GM12878 (cell line): ENCODE measurements around the gene XPO1. TPM values are rescaled to one million over a fixed set of nuclear protein-coding genes. Genes with fewer than 3 reads are reported as not detected.

Experiments
- ATAC-seq: fragments of 200-7000 bp; cut with Tn5 transposase; 3 replicates; pipeline ENCODE4 v1.9.1; 2020; ENCODE audit warnings: mild to moderate bottlenecking, moderate library complexity
- BruUV-seq: library from RNA; stranded (reverse); fragments of 400-500 nt; replicated peaks from 2 replicates; lab custom pipeline; 2021; lab: Mats Ljungman, UMichigan
- CTCF ChIA-PET: fragments of 300-600 bp; sonication (Branson Sonifier 250); formaldehyde crosslinking; extraction: SDS; loops from one replicate; lab custom pipeline; 2021; ENCODE audit warnings: inconsistent platforms; lab: Yijun Ruan, JAX
- POLR2A ChIA-PET: fragments of 350-600 bp; formaldehyde crosslinking; extraction: SDS; loops from one replicate; lab custom pipeline; 2021; ENCODE audit warnings: inconsistent platforms; lab: Charles Lee
- RAD21 ChIA-PET: fragments of 300-600 bp; sonication (Branson Sonifier 250); formaldehyde crosslinking; loops from one replicate; lab custom pipeline; 2023; ENCODE audit warnings: antibody characterized with exemption; ENCODE audit not compliant: unreplicated experiment; lab: Charles Lee
- SMC1A ChIA-PET: fragments of 300-600 bp; sonication (Branson Sonifier 250); formaldehyde crosslinking; loops from one replicate; lab custom pipeline; 2023; ENCODE audit not compliant: unreplicated experiment, uncharacterized antibody; lab: Charles Lee
- DNase-seq: peaks from one replicate; pipeline ENCODE4 v3.0.0-alpha.2; 2011; ENCODE audit warnings: low read depth, low spot score
- FAIRE-seq: peaks from 3 replicates; lab custom pipeline; 2011; peaks lifted over from hg19 to GRCh38; lab: Jason Lieb, UNC
- H2AFZ ChIP-seq: 2 replicates; pipeline ENCODE4 v1.6.0; 2011; ENCODE audit warnings: low read depth, low read length, control low read depth; ENCODE audit not compliant: control insufficient read depth
- H3K27ac ChIP-seq: 2 replicates; pipeline ENCODE4 v1.5.1; 2011; ENCODE audit warnings: control low read depth; ENCODE audit not compliant: control insufficient read depth, insufficient read depth
- H3K27me3 ChIP-seq, 2 experiments: replicated peaks in 1 of 2; 2 replicates each; pipeline versions ENCODE4 v1.6.0 to v1.6.1; 2011; ENCODE audit warnings: low read length in 1 of 2; ENCODE audit not compliant: control insufficient read depth in 2 of 2, insufficient read depth in 2 of 2
- H3K36me3 ChIP-seq, 2 experiments: 2 replicates each; pipeline ENCODE4 v1.5.1; 2011; ENCODE audit warnings: low read length in 1 of 2; ENCODE audit not compliant: control insufficient read depth in 2 of 2, insufficient read depth in 2 of 2
- H3K4me1 ChIP-seq: 2 replicates; pipeline ENCODE4 v1.6.1; 2011; ENCODE audit warnings: mild to moderate bottlenecking, low read length, moderate library complexity, mixed read lengths; ENCODE audit not compliant: control insufficient read depth, insufficient read depth
- H3K4me2 ChIP-seq: 2 replicates; pipeline ENCODE4 v1.6.0; 2011; ENCODE audit warnings: control low read depth; ENCODE audit not compliant: control insufficient read depth, insufficient read depth
- H3K4me3 ChIP-seq: fragments of 200-600 bp; sonication (generic); 2 replicates; pipeline ENCODE4 v1.5.1; 2016
- H3K79me2 ChIP-seq: 2 replicates; pipeline ENCODE4 v1.6.0; 2011; ENCODE audit warnings: low read length; ENCODE audit not compliant: control insufficient read depth, insufficient read depth
- H3K9ac ChIP-seq: 2 replicates; pipeline ENCODE4 v1.8.0; 2011; ENCODE audit warnings: low read length, control low read depth, mixed read lengths; ENCODE audit not compliant: control insufficient read depth, insufficient read depth
- H3K9me3 ChIP-seq: replicated peaks from 3 replicates; pipeline ENCODE4 v1.5.1; 2011; ENCODE audit warnings: mild to moderate bottlenecking, low read length; ENCODE audit not compliant: control insufficient read depth, insufficient read depth
- H4K20me1 ChIP-seq: 2 replicates; pipeline ENCODE4 v1.6.0; 2011; ENCODE audit not compliant: control insufficient read depth, insufficient read depth
- E2F4 ChIP-seq: IDR thresholded peaks from 2 replicates; pipeline ENCODE4 v1.6.1; 2012; ENCODE audit warnings: low read depth, low read length, improper control_type of control experiment
- EP300 ChIP-seq, 2 experiments: fragments of 150-350 bp in 1 of 2; IDR thresholded peaks; 2 replicates each; pipeline ENCODE4 v1.6.1; 2011 to 2012; ENCODE audit warnings: low read depth in 2 of 2, low read length in 2 of 2, borderline replicate concordance in 1 of 2, improper control_type of control experiment in 1 of 2, inconsistent platforms in 1 of 2; ENCODE audit not compliant: control insufficient read depth in 1 of 2
- ESRRA ChIP-seq: IDR thresholded peaks from 2 replicates; pipeline ENCODE4 v1.6.1; 2012; ENCODE audit warnings: mild to moderate bottlenecking, low read length, improper control_type of control experiment
- FOXM1 ChIP-seq: IDR thresholded peaks from 2 replicates; pipeline ENCODE4 v1.6.1; 2012; ENCODE audit warnings: low read depth, mild to moderate bottlenecking, inconsistent platforms, low read length, moderate library complexity
- HDAC2 ChIP-seq: fragments of 200-600 bp; sonication (generic); IDR thresholded peaks from 2 replicates; pipeline ENCODE4 v1.6.1; 2017
- KLF5 ChIP-seq: fragments of 450-650 bp; IDR thresholded peaks from 2 replicates; pipeline ENCODE4 v1.6.1; 2014; ENCODE audit warnings: mild to moderate bottlenecking; ENCODE audit not compliant: partially characterized antibody
- MTA2 ChIP-seq: fragments of 450-650 bp; IDR thresholded peaks from 2 replicates; pipeline ENCODE4 v1.6.1; 2016; ENCODE audit warnings: low read depth, mild to moderate bottlenecking, moderate library complexity
- NFXL1 ChIP-seq: fragments of 450-650 bp; IDR thresholded peaks from 2 replicates; pipeline ENCODE4 v1.6.1; 2017; ENCODE audit warnings: antibody characterized with exemption, mild to moderate bottlenecking, borderline replicate concordance
- NFYA ChIP-seq: IDR thresholded peaks from 2 replicates; pipeline ENCODE4 v1.6.1; 2011; ENCODE audit warnings: low read depth, mild to moderate bottlenecking, low read length, improper control_type of control experiment, borderline replicate concordance
- NR2C1 ChIP-seq: fragments of 450-650 bp; IDR thresholded peaks from 2 replicates; pipeline ENCODE4 v1.6.1; 2017; ENCODE audit warnings: antibody characterized with exemption, mild to moderate bottlenecking, moderate library complexity
- NR2F1 ChIP-seq: fragments of 450-650 bp; conservative IDR thresholded peaks from 2 replicates; pipeline ENCODE4 v1.6.1; 2017; ENCODE audit warnings: mild to moderate bottlenecking
- RUNX3 ChIP-seq: IDR thresholded peaks from 2 replicates; pipeline ENCODE4 v1.6.1; 2012; ENCODE audit warnings: low read length, inconsistent platforms
- SKIL ChIP-seq: fragments of 450-650 bp; IDR thresholded peaks from 2 replicates; pipeline ENCODE4 v1.6.1; 2017; ENCODE audit warnings: mild to moderate bottlenecking, low read depth, inconsistent platforms; ENCODE audit not compliant: poor library complexity, severe bottlenecking
- SRF ChIP-seq, 2 experiments: IDR thresholded peaks; 2 replicates each; pipeline ENCODE4 v1.6.1; 2011; ENCODE audit warnings: low read depth in 2 of 2, low read length in 2 of 2, mild to moderate bottlenecking in 1 of 2, moderate library complexity in 1 of 2
- SUZ12 ChIP-seq: fragments of 200-600 bp; sonication (generic); IDR thresholded peaks from one replicate; pipeline ENCODE4 v1.6.1; 2018; ENCODE audit warnings: antibody characterized with exemption, mild to moderate bottlenecking; ENCODE audit not compliant: unreplicated experiment
- ZNF592 ChIP-seq: fragments of 450-650 bp; IDR thresholded peaks from 2 replicates; pipeline ENCODE4 v1.6.1; 2017; ENCODE audit warnings: mild to moderate bottlenecking, moderate library complexity
- WGBS: methylation state at CpG from one replicate; pipeline ENCODE4 v1.1.6; 2016; ENCODE audit warnings: low lambda C conversion rate; ENCODE audit not compliant: insufficient replicate concordance, insufficient coverage; ENCODE audit errors: missing lambda C conversion rate; 5-methylcytosine and 5-hydroxymethylcytosine counted together
- in situ Hi-C: fragments of 300-500 bp; cut with MboI; formaldehyde crosslinking; loops from 9 replicates; pipeline ENCODE4 v1.14.3; 2018; ENCODE audit warnings: mixed read lengths
- intact Hi-C: fragments of 100-400 bp; cut with micrococcal nuclease; formaldehyde crosslinking; loops from one replicate; pipeline ENCODE4 v1.14.2; 2022; ENCODE audit not compliant: unreplicated experiment
- polyA plus RNA-seq, 11 experiments: library from polyadenylated mRNA; depleted of rRNA in 4 of 11; unstranded in 6 of 11; stranded (reverse) in 5 of 11; fragments of >200 nt; fragmentation: Nextera tagmentation in 4 of 11; fragmentation: Illumina TruSeq in 1 of 11; extraction: Ambion mirVana in 4 of 11; extraction: Trizol in 1 of 11; gene quantifications; 1 replicate in 1 of 11; 2 replicates in 10 of 11; pipeline versions ENCODE4 v1.2.1 to v1.2.3, GENCODE V29; 2011 to 2016; ENCODE audit warnings: inconsistent platforms in 2 of 11, missing spikeins in 2 of 11, low read depth in 1 of 11
- total RNA-seq, 4 experiments: library from RNA; depleted of rRNA in 3 of 4; stranded (reverse); fragments of >200 nt in 3 of 4; fragmentation: Illumina TruSeq in 1 of 4; extraction: Trizol in 1 of 4; gene quantifications; 2 replicates each; pipeline versions ENCODE4 v1.2.1 to v1.2.3, GENCODE V29; 2013 to 2021

Gene XPO1
- total and polyA plus RNA-seq, 10 of the 15 experiments (the other 5 are each of a cell fraction or from before 2014, with no cell fraction given): 57.3 to 216 (median 153) TPM

- 13% methylated on average over 1 of the region's 1 CpG for WGBS
Measured at GRCh38 chr2:61435291-61435690, 102.9 kb downstream of the XPO1 start.

More at GRCh38 chr2:61435291-61435690, 102.9 kb downstream of the XPO1 start:
- intact Hi-C loops (no loop called here), in situ Hi-C loops (no loop called here)
- TF ChIP-seq NR2C1 (no peak), ZNF592 (no peak), RUNX3 (no peak), NFXL1 (no peak), SKIL (no peak), SRF (IDR thresholded peaks at IDR 0.05; ENCODE audit: low read depth in 2 of 2, low read length in 2 of 2) (no peak), FOXM1 (no peak), MTA2 (no peak), KLF5 (no peak), NFYA (no peak), HDAC2 (no peak), SUZ12 (no peak), EP300 (IDR thresholded peaks at IDR 0.05; ENCODE audit: borderline replicate concordance in 1 of 2, control insufficient read depth in 1 of 2, low read depth in 2 of 2, low read length in 2 of 2) (no peak), NR2F1 (no peak), ESRRA (no peak), E2F4 (no peak)
- H3K9ac ChIP-seq: no peak overlapping the region
- no peak for FAIRE-seq
- CTCF ChIA-PET: interaction anchor here (1.1 to 2.8 kb wide), 4 partner anchors 9 to 18 kb away, joined by 3 to 27 read pairs (median 3); no protein-coding TSS in a partner anchor
- POLR2A ChIA-PET: interaction anchor here (0.7 to 2.7 kb wide), 8 partner anchors 9 to 194 kb away, joined by 3 to 11 read pairs (median 4); no protein-coding TSS in a partner anchor
- H3K4me1 ChIP-seq: peaks cover 37% of the 10 kb centered on the region
- no peaks in the 10 kb centered on the region; the same call in 1 of the 3 replicates for H3K9me3 ChIP-seq
- SMC1A ChIA-PET: interaction anchor here (1.3 to 4.5 kb wide), 6 partner anchors 9 to 37 kb away, joined by 4 to 22 read pairs (median 8); no protein-coding TSS in a partner anchor
- H3K4me2 ChIP-seq: no peak overlapping the region
- peaks cover 10% of the 10 kb centered on the region; the same call in 1 of the 2 replicates for H4K20me1 ChIP-seq
- no peak for DNase-seq
- H3K36me3 ChIP-seq: peaks cover 0 to 7% of the 10 kb centered on the region in 2 experiments; a peak in 2 of 4 replicates
- H2AFZ ChIP-seq: no peak overlapping the region
- H3K27ac ChIP-seq: no peak overlapping the region
- H3K4me3 ChIP-seq: no peak overlapping the region
- BruUV-seq: no TSS peak
- no peak for ATAC-seq
- RAD21 ChIA-PET: interaction anchor here (1.1 to 3.0 kb wide), 3 partner anchors 8 to 14 kb away, joined by 3 to 20 read pairs (median 3); no protein-coding TSS in a partner anchor
- H3K79me2 ChIP-seq: peaks cover 93% of the 10 kb centered on the region
- no peaks in the 10 kb centered on the region for H3K27me3 ChIP-seq
